ENCODE data around the gene MFAP4.

Gene MFAP4

DNA sequence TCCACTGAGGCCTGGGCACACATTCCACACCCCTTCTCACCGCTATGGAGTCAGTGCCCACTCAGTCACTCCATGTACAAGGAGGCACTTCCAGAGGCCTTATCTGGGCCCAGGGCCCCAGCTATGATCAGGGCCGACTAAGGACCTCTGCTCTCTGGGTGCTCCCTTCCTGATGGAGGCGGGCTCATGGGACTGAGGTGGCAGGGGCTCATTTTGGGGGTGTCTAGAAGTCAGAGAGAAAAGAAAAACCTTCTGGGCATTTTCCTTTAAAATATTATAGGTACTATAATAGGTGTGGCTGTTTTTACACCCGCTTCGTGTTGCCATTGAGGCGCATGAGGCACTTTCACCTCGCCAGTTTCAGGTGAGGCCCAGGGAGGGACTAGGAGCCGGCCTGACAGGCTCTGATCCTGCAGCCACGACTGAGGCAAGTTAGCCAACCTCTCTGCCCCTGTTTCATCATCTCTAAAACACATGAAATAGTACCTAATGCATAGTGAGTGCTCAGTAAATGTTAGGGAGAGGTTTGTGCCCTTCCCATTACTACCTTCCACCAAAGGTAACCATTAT lies 38.8 kb downstream of the MFAP4 start:
- DNase-seq (ENCODE audit: low spot score) = no peak

DNA sequence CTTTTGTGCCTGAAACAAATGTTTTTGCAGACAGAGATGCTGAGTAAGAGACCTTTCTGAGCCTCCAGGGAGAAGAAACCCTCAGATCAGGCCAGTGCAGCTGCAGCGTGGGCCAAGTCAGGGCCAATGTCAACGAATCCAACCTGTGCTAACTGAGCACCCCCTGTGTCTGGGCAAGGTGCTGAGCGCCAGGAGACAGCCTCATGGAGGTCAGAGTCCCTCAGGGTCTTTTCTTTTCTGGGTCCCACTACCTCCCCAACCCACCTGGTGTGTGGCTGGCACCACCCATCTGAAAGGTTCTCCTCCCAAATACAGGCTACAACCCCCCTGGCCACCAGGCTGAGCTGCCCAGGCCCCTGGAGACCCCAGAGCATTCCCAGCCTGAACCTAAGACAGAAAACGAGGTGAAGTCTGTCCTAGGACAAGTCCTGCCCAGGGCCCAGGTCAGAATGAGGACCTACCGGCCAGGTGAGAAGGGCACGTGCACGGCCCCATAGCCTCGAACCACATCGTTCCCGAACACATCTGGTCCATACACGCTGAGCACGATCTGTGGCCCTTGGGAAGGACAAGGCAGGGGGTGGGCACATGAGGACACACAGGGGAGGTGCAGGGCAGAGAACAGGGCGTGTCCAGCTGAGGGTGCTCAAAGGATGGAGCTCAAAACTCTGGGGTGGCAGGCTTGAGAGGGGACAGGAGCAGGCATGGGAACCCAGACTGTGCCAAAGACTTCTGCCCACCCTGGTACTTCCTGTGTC lies 39.5 kb downstream of the MFAP4 start:
- DNase-seq (ENCODE audit: low spot score) = no peak

- no peak for DNase-seq (ENCODE audit: low spot score)
These were observed 40.4 kb downstream of the MFAP4 start for GRCh38 chr17:19346351-19347255.

DNA sequence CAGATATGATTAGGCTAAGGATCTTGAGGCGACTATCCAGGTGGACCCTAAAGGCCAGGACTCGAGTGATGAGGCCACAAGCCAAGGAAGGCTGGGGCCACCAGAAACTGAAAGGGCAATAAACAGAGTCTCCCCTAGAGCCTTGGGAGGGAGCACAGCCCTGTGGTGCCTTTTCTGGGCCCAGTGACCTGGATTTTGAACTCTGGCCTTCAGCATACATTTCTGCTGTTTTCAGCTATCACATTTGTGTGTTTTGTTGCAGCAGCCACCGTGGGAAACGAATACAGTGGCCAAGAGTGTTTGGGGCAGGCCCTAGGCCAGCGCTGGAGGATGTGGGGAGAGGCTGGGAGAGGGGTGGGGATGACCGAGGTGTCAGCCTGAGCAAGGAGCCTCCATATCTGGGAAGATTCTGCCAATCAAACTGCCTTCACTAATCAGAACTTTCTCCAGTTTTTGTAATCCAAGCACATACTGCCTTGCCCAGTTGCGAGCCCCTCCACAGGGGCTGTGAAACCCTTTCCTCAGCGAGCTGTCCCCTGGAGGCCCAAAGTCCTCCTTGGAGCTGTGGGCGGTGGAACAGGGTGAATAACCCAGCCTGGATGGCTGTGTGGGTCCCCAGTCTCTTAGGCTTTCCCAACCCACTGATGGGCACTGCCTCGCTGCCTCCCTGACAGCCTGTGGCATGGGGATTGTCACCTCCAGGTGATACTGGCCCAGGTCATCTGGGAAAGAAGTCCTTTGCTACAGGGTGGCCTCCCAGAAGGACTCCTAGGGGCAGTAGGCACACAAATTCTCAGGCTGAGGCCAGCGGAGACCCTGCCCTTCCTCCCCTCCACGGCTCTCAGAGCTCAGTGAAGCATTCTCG lies 41.3 kb downstream of the MFAP4 start:
- DNase-seq (ENCODE audit: low spot score) = no peak

GRCh38 chr17:19345067-19345460 lies 41.9 kb downstream of the MFAP4 start:
- DNase-seq (ENCODE audit: low spot score) = no peak

- DNase-seq (ENCODE audit: low spot score) = no peak
These were observed 42.5 kb downstream of the MFAP4 start for GRCh38 chr17:19344311-19345066.

DNA sequence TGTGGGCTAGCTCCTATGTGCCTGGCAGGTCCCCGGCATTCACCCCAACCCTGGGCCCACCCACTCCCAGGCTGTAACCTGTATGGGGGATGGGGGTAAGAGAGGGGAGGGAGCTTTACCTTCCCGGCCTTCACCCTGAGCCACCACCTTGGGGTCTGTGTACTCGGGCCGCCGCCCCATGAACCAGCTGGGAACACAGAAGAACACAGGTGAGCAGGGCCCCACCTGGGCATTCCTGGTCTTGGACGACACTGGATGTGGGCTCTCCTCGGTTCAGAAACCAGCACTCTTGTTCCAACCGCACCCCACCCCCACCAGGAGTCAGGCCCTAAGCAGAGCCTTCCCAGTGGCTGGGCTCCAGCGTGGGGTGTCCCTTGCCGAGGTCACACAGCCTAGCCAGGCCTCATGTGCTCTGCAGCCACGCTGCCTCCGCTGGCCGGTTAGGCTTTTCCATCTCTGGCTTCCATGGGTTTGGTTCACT lies 43.3 kb downstream of the MFAP4 start:
- DNase-seq (ENCODE audit: low spot score) = no peak

GRCh38 chr17:19343256-19343630 lies 43.7 kb downstream of the MFAP4 start:
- no peak for DNase-seq (ENCODE audit: low spot score)

DNA sequence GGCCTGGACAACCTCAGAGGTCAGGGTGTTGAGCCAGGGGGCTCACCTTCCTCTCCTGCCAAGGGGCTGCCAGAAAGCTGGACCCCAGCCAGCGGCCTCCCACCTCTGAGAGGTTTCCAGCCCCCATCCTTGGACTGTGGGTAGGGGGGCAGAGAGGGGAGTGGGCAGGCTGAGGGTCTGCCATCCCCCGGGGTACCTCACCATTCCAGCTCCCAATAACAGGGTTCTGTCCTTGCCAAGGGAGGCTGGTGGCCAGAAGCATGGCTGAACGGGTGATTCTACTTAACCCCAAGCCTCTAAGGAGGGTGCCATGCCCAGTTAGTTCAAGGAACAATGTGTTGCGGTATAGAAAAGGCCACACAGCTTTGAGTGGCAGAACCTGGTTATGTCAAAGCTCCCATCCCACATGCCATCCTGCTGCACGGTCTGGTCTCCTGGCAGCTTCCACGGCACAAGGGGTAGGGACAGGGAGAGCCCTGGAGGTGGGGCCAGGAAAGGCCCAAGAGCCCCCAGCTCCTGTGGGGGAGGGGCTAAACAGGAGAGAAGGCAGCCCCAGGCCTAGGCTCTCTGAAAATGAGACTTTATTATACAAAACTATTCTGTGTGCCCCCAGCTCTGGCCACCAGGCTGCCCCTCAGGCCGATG lies 44.3 kb downstream of the MFAP4 start:
- no peak for DNase-seq (ENCODE audit: low spot score)

- no peak for DNase-seq (ENCODE audit: low spot score)
These were observed 45.1 kb downstream of the MFAP4 start for GRCh38 chr17:19341641-19342610.

DNA sequence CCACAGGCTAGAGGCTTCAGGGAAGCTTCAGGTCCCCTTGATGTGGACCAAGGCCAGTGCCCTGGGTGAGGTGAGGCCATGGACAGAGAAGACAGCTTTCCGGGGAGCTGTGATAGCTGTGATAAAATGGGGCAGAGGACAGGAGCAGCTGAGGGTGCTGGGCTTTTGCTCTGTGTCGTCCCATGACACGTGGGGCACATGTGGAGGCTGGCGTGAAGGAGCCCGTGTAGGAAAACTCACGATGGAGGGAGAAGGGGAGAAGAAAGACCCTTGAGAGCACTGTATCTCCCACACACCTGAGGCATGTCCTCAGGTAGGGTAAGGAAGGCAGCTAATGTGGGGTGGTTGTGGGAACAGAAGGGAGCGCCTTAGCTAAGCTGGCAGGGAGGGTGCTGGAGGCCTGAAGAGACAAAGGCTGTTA lies 45.8 kb downstream of the MFAP4 start:
- no peak for DNase-seq (ENCODE audit: low spot score)

- DNase-seq (ENCODE audit: low spot score) = no peak
These were observed 47.6 kb downstream of the MFAP4 start for GRCh38 chr17:19339341-19339815.

DNA sequence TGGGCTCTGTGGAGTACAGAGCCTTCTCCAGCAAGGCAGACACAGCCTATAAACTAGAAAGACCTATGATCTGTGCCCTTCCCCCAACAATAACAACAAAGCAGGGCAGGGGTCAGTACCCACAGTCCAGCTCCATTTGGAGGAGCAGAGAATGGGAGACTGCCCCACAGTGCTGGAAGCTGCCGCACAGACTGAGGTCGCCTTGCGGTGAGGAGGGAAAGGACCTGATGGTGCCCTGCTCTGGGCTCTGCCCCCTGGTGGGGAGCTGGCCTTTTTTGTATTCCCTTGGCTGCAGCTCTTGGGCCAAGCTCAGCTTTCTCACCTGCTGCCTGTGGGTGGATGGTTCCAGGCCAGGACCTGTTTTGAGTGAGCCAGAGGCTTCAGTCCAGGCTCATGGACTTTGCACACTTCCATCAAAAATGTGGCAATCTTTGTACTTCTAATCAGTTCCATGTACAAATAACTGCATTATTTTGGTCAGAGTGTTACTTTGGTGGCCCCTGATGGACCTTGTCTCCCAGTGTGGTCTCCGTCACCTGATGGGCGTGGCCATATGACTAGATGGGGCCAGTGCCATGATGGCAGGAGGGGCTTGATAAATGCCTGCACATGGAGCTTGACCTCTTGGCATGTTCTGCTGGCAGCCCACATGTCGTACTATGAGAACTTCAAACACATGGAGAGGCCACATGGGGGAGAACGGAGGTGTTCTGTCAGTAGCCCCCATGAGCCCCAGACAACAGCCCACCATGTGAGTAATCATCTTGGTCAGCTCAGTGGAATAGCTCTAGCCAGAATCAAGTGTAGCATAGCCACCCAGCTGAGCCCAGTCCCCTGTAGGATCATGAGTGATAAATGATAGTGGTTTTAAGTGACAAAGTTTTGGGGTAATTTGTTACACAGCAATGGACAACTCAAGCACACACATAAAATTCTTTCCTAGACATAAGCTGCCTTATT lies 48.7 kb downstream of the MFAP4 start:
- DNase-seq (ENCODE audit: low spot score) = no peak

DNA sequence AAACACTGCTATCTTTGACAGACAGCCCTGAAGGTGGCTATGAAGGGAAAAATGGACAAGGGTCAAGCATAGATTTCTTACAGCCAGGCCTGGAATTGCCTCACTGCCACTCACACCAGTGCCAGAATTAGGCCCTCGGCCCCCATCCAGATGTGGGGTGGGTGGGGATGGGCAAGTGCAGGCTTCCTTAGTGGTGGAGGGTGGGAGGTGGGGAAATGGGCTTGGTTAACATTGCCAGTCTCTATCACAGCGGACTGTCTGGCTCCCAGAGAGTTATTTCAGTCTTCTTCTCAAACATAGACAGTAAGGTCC lies 49.3 kb downstream of the MFAP4 start:
- no peak for DNase-seq (ENCODE audit: low spot score)

DNA sequence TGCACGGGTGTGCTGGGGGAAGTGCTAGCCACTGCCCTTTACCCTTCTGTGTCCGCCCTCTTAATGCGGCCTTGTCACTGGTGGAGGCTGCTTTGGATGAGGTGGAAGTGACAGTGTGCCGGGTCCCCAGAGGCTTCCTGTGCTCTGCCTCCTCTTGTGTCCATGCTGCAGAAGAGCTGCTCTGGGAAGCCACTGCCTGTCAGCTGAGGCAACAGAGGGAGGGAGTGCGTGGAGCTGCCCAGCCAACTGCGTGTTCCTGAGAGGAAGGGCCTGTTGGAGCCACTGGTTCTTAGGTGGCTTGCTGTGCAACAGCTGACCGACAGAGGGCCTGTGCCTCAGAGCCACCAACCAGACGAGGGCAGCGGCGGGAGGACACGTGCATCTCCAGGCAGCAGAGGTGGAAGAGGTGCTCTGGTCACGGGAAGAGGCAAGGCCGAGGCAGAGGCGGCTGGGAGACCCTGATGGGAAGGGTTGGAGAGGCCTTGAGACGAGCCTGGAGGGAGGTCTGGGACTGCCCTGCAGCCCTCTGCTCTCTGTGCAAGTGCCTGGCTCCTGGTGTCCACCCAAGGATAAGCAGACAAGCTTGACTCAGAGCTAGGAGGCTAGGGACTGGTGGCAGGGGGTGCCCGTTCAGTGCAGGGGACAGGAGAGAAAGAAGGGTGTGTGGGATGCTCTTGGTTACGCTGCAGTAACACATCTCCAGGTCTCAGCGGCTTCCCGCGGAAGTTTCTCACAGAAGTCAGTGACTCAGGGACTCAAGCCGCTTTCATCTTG lies 49.9 kb downstream of the MFAP4 start:
- DNase-seq (ENCODE audit: low spot score) = peak; percentile 82

DNA sequence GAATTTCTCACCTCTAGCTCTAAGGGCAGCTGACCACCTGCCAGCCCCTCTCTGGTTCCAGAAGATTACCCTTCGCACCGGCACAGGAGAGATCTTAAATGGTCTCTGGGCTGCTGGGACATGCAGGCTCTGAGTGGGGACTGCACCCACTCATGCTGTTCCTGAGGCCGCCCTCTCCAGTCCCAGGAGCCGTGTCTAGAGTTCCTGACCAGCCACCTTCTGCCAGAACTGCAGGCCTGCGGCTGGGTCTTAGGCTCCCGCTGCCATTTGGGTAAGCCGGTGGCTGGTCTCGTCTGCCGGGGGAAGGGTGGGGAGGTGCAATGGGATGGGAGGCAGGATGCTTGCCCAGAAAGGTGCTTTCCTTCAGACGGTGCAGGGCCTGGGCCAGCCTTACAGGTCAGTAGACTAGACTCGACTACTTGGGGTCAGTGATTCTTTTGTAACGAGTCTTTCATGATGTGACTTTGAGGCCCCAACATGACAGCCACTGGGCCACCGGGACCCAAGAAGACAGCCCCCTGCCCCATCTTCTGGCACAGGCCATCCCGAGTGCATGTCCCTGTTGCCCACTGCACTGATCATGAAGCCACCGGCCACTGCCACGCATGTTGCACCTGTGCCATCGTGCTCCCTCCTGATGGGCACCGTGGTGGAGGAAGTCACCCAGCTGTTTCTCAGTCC lies 50.9 kb downstream of the MFAP4 start:
- no peak for DNase-seq (ENCODE audit: low spot score)

DNA sequence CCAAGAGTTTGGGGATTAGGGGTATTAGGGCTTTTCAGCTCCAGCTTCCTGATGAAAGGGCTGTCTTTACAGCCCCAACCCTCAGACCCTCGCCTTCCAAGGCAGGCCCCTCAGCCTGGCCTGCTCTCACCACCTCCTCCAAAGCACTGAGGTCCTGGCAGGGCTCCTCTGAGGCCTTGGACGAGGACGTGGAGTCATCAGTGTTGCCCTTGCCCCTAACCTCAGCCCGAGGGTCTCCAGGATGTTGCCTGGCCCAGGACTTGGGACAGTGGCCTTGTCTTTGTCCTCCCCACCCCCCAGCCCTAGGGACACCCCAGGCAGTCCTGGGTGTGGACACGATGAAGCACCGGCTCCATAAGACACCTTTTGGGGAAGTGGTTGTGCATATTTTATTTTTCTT lies 52.7 kb downstream of the MFAP4 start:
- no peak for DNase-seq (ENCODE audit: low spot score)
